Renal pelvis (tissue), 4 donors: Measurements from ENCODE around the gene RNU1-2. TPM values are rescaled to one million over a fixed set of nuclear protein-coding genes. Genes with fewer than 3 reads are reported as not detected.
"Not testable (repeated sequence)": the region's sequence is repeated elsewhere in the genome, so short reads cannot be mapped to it uniquely, and the experiment has no call there.

Source experiments
- DNase-seq: peaks from one replicate; pipeline ENCODE4 v3.0.0-alpha.2; 2013
- polyA plus RNA-seq, 3 donors: library from polyadenylated mRNA; unstranded; fragments of 120-200 nt; gene quantifications; one replicate each; pipeline ENCODE4 v1.2.1, GENCODE V29; 2013; ENCODE audit not compliant: insufficient read length in 3 of 3

RNU1-2 gene
- polyA plus RNA-seq, 3 donors: not detected

- no peak for DNase-seq
Observed at GRCh38 chr1:16925635-16926490, 30.1 kb downstream of the RNU1-2 start.

DNA sequence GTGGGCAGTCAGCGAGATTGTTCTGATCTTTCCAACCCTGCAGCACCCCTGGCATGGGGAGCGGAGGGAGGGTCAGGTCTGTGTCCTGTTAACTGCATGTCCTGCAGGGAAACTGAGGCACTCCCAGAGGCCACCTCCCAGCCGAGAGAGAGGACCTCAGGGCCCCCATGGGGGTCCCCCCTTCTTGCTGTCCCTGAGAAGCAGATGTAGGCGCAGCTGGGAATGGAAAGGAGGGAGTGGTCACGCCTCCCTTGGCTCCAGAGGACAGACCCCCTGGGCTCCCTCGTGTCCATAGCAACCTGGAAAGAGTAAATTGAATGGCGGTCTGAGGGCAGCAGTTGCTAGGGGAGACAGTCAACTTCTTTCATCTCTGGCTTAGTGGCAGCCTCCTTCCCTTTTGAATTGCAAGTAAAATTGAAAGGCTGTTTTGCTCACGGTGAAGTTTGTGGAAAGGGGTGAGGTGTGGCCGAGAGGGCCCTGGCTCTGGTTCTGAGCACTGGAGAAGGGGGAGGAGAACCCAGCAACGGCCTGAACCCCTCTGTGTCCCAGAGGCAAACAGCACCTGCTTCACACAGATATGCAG, 30.8 kb downstream of the RNU1-2 start:
- peak; percentile 84 for DNase-seq

DNA sequence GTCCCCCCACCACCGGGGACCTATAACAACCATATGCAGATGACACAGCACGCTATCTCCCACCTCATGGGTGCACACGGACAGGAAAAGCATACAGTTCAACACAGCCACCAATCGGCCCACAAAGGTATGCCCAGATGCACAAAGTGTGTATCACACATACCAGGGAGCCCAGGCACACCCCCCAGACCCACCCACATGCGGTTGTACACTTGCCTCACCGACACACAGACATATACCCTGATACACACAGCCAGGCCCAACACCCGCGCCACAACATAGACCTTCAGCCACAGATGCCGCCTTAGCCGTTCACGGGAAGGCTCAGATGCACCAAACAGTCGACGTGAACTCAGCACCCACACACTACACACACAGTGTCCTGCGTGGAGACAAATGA, 31.5 kb downstream of the RNU1-2 start:
- DNase-seq: no peak

GRCh38 chr1:16927711-16928485, 32.1 kb downstream of the RNU1-2 start:
- no peak for DNase-seq

GRCh38 chr1:16929146-16930041, 33.6 kb downstream of the RNU1-2 start:
- DNase-seq: not testable (repeated sequence)

- not testable (repeated sequence) for DNase-seq
Observed at GRCh38 chr1:16931206-16931934, 35.6 kb downstream of the RNU1-2 start.

DNA sequence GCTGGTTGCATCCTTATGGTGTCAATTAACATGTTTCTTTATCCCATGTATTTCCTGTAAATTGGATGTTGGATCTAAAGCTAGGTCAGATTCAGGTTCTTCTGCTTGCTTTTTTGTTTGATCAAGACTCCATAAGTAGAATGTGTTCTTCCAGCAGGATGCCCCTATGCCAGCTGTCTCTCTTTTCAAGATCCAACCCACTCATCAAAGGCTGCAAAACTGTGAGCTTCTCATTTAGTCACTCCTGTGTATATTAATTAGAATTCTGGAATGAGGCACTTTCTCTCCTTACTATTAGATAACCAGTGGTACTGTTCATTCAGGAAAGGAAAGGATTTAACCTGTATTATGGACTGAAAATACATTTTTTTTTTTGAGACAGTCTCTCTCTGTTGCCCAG, 38.2 kb downstream of the RNU1-2 start:
- not testable (repeated sequence) for DNase-seq

DNA sequence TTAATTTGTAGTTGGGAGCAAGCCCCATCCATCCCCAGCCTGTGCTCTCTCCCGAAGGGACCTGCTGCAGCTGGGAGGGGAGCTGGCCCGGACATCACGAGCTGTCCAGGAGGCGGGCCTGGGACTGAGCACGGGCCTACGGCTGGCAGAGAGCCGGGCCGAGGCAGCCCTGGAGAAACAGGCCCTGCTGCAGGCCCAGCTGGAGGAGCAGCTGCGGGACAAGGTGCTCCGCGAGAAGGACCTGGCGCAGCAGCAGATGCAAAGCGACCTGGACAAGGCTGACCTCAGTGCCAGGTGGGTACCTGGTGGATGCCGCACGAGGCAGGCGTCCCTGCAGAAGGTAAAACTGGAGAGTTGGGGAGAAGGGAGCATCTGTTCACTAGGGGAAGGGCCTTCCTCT, 40.8 kb downstream of the RNU1-2 start:
- DNase-seq: not testable (repeated sequence)

- no peak for DNase-seq
Observed at GRCh38 chr1:16938351-16939321, 42.9 kb downstream of the RNU1-2 start.

GRCh38 chr1:16939386-16940180, 43.8 kb downstream of the RNU1-2 start:
- not testable (repeated sequence) for DNase-seq

DNA sequence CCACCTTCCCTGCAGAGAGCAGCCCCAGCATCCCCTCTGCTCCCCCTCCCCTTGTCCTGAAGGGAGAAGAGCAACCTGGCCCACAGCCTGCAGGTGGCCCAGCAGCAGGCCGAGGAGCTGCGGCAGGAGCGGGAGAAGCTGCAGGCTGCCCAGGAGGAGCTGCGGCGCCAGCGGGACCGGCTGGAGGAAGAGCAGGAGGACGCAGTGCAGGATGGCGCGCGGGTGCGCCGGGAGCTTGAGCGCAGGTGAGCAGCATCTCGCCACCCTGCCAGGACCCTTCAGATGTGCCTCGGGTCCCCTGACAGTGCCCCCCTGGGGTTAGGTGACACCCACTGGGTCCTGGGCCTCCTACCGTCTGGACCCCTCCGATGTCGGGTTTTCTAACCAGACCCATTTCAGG, 48.3 kb downstream of the RNU1-2 start:
- no peak for DNase-seq

GRCh38 chr1:16945512-16945911, 49.7 kb downstream of the RNU1-2 start:
- not testable (repeated sequence) for DNase-seq

Other genes starting within 250 kb of the RNU1-2 start
- not detected for gene RNU1-3, start 229.0 kb upstream of the RNU1-2 start, polyA plus RNA-seq
- not detected for gene RNU1-4, start 155.5 kb upstream of the RNU1-2 start, polyA plus RNA-seq
- gene CROCC, start 26.0 kb downstream of the RNU1-2 start, polyA plus RNA-seq: 10 to 100 TPM; 45.4 to 58.6 (median 52.6) TPM
- gene MFAP2, start 84.6 kb downstream of the RNU1-2 start, polyA plus RNA-seq: 100 to 1,000 TPM; 161 to 233 (median 230) TPM
- 10 to 100 TPM; 32.3 to 46.7 (median 33.1) TPM for gene ATP13A2, start 115.9 kb downstream of the RNU1-2 start, polyA plus RNA-seq
- 100 to 1,000 TPM; 137 to 167 (median 156) TPM for gene SDHB, start 158.1 kb downstream of the RNU1-2 start, polyA plus RNA-seq
- 1 to 10 TPM; 2.3 to 2.6 (median 2.6) TPM for gene PADI2, start 223.5 kb downstream of the RNU1-2 start, polyA plus RNA-seq